Brain microvascular endothelial cell (primary cell): Measurements from ENCODE around the gene TSC2.

ENCODE experiments used
- DNase-seq: peaks from one replicate; pipeline ENCODE4 v3.0.0-alpha.2; 2020
- H3K27ac ChIP-seq: fragments of 250-450 bp; sonication (Bioruptor Pico); 2 replicates; pipeline ENCODE4 v1.5.1; 2020; ENCODE audit warnings: mild to moderate bottlenecking, moderate library complexity
- H3K27me3 ChIP-seq: fragments of 250-450 bp; sonication (Bioruptor Pico); replicated peaks from 2 replicates; pipeline ENCODE4 v1.5.1; 2020; ENCODE audit warnings: mild to moderate bottlenecking
- H3K36me3 ChIP-seq: fragments of 250-450 bp; sonication (Bioruptor Pico); replicated peaks from 2 replicates; pipeline ENCODE4 v1.5.1; 2020; ENCODE audit warnings: mild to moderate bottlenecking
- H3K4me3 ChIP-seq: 2 replicates; pipeline ENCODE4 v1.5.1; 2011; ENCODE audit warnings: low read depth, mild to moderate bottlenecking, control low read depth, low read length, moderate library complexity
- CTCF ChIP-seq: IDR thresholded peaks from 2 replicates; pipeline ENCODE4 v1.5.1; 2011; ENCODE audit warnings: low read depth, mild to moderate bottlenecking, moderate library complexity, low read length, control low read depth, inconsistent platforms; ENCODE audit errors: missing control alignments
- in situ Hi-C: cut with HindIII; loops from 2 replicates; pipeline ENCODE4 v1.10.0; 2017; ENCODE audit warnings: low sequenced_read_pairs, low pct_ligation_motif_present

The TSC2 gene

GRCh38 chr16:2054543-2055245 is 6.9 kb downstream of the TSC2 start:
- H3K27ac ChIP-seq, result no peak overlapping the region
- peaks cover 57% of the 10 kb centered on the region for H3K36me3 ChIP-seq
- H3K27me3 ChIP-seq, result no peaks in the 10 kb centered on the region
- H3K4me3 ChIP-seq, result no peak overlapping the region
- TF ChIP-seq CTCF, result no peak
- in situ Hi-C loops, result no loop called here
- no peak for DNase-seq

GRCh38 chr16:2056077-2056476 is 8.3 kb downstream of the TSC2 start:
- H3K4me3 ChIP-seq, result no peak overlapping the region
- peaks cover 66% of the 10 kb centered on the region for H3K36me3 ChIP-seq
- in situ Hi-C loops, result no loop called here
- H3K27ac ChIP-seq, result no peak overlapping the region
- peak; percentile 37 for DNase-seq
- peak; percentile 53 for TF ChIP-seq CTCF
- H3K27me3 ChIP-seq, result no peaks in the 10 kb centered on the region

GRCh38 chr16:2056681-2057407 is 9.1 kb downstream of the TSC2 start:
- no peak for DNase-seq
- in situ Hi-C loops, result no loop called here
- no peaks in the 10 kb centered on the region for H3K27me3 ChIP-seq
- peak; percentile 46 for TF ChIP-seq CTCF
- peaks cover 67% of the 10 kb centered on the region for H3K36me3 ChIP-seq
- H3K4me3 ChIP-seq, result no peak overlapping the region
- no peak overlapping the region for H3K27ac ChIP-seq

GRCh38 chr16:2057438-2057837 is 9.7 kb downstream of the TSC2 start:
- Histone ChIP-seq H3K27me3 (no peaks in the 10 kb centered on the region), H3K4me3 (no peak overlapping the region), H3K27ac (no peak overlapping the region), H3K36me3 (peaks cover 62% of the 10 kb centered on the region)
- DNase-seq, result no peak
- TF ChIP-seq CTCF, result no peak
- in situ Hi-C loops, result no loop called here

- no peak overlapping the region for H3K4me3 ChIP-seq
- H3K36me3 ChIP-seq, result peaks cover 53% of the 10 kb centered on the region
- in situ Hi-C loops, result no loop called here
- DNase-seq, result no peak
- no peak for TF ChIP-seq CTCF
- no peaks in the 10 kb centered on the region for H3K27me3 ChIP-seq
- H3K27ac ChIP-seq, result no peak overlapping the region
Observed at GRCh38 chr16:2058420-2058819, 10.6 kb downstream of the TSC2 start.
